Osteocyte (in vitro differentiated cells): ENCODE measurements around the gene TIMM23B. TPM values are rescaled to one million over a fixed set of nuclear protein-coding genes. Genes with fewer than 3 reads are reported as not detected.
"Not testable (repeated sequence)": the region's sequence is repeated elsewhere in the genome, so short reads cannot be mapped to it uniquely, and the experiment has no call there.

ENCODE experiments used
- DNase-seq: peaks from one replicate; pipeline ENCODE4 v3.0.0; 2021; ENCODE audit warnings: mixed read lengths; ENCODE audit not compliant: unreplicated experiment; ENCODE audit errors: extremely low spot score
- H3K27ac Mint-ChIP-seq: one replicate; pipeline ENCODE4 v1.8.0; 2021; ENCODE audit warnings: mild to moderate bottlenecking, mixed read lengths; ENCODE audit not compliant: unreplicated experiment
- H3K27me3 Mint-ChIP-seq: one replicate; pipeline ENCODE4 v1.8.0; 2021; ENCODE audit warnings: mixed read lengths; ENCODE audit not compliant: unreplicated experiment
- H3K36me3 Mint-ChIP-seq: one replicate; pipeline ENCODE4 v1.8.0; 2021; ENCODE audit warnings: mixed read lengths; ENCODE audit not compliant: unreplicated experiment
- H3K4me1 Mint-ChIP-seq: one replicate; pipeline ENCODE4 v1.8.0; 2021; ENCODE audit warnings: mixed read lengths; ENCODE audit not compliant: unreplicated experiment
- H3K4me3 Mint-ChIP-seq: one replicate; pipeline ENCODE4 v1.8.0; 2021; ENCODE audit warnings: mild to moderate bottlenecking, moderate library complexity, mixed read lengths; ENCODE audit not compliant: unreplicated experiment
- H3K9me3 Mint-ChIP-seq: one replicate; pipeline ENCODE4 v1.8.0; 2021; ENCODE audit warnings: mixed read lengths; ENCODE audit not compliant: unreplicated experiment
- total RNA-seq: library from RNA; stranded (reverse); gene quantifications from 2 replicates; pipeline ENCODE4 v1.2.1, GENCODE V29; 2021

The TIMM23B gene
- total RNA-seq, 1 donor from 2014 or later = 21.3 TPM

DNA sequence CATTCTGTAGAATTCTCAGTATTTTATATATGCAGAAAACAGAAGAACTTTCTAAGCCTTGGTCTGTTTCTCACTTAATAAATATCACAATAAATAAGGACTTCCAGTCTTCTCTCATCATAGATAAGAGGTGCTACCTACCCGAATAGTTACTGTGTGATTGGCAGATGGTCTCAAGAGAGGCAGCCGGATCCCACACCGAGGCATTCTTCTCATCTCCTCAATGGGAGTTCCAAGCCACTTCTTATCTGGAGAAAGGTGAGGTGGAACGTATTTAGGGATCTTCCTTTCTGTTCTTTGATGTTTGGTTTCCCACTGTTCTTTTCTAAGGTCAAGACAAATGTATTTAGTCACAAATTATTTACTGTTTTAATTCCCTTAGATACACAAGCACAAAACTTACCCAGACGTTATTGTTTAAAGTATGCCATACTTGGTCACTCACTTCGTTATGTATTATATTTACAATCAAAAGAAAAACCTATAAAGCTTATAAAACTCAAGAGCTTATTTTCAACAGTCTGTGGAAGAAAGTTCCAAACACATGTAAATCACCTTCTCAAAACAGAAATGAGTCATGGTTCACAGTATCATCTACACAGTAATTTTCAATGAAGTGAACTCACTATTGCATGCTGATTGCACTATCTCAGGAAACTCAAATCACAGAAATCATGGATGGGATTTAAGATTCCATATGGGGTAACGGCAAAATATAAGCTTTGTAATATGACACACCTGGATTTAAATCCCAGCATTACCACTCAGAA lies 9.7 kb upstream of the TIMM23B start:
- not testable (repeated sequence) for H3K27ac Mint-ChIP-seq, H3K4me3 Mint-ChIP-seq, DNase-seq, H3K9me3 Mint-ChIP-seq, H3K4me1 Mint-ChIP-seq, H3K36me3 Mint-ChIP-seq, H3K27me3 Mint-ChIP-seq

DNA sequence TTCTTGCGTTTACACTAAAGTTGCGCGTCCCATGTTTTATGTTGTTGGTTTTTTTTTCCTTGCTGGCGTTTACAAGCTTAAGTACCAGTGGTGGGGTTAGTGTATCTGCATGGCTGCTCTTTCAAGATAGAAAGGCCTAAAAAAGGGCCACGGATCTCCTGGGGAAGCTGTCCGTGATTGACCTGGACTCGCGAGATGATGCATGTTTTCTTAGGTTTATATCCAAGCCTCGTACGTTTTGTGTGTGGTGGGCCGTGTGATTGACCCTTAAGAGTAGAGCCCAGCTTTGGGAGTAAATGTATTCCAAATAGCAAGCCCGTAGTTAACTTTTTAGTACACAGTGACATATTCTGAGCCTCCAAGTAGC lies 469 bp downstream of the TIMM23B start:
- peak overlapping the region; percentile 94 for H3K27ac Mint-ChIP-seq
- H3K9me3 Mint-ChIP-seq, H3K27me3 Mint-ChIP-seq, DNase-seq, H3K36me3 Mint-ChIP-seq: not testable (repeated sequence)
- H3K4me3 Mint-ChIP-seq = peak overlapping the region; percentile 99
- H3K4me1 Mint-ChIP-seq = peaks cover 30% of the 10 kb centered on the region

DNA sequence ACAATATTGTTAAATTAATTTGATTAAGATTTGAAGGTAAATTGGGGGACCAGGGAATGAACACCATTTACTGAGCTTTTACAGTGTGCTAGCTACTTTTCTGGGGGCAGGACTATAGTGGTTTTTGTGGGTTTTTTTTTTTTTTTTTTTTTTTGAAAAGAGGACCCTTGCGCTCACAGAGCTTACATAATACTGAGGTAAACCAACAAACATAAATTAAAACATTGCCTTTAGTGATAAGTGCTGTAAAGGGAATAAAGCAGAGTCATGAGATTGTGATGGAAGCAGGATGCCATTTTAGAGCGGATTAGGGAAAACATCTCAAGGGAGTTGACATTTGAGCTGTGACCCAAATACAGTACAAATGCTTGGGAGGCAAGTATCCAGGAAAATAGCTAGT lies 1.8 kb downstream of the TIMM23B start:
- not testable (repeated sequence) for H3K36me3 Mint-ChIP-seq, DNase-seq, H3K9me3 Mint-ChIP-seq, H3K27me3 Mint-ChIP-seq, H3K27ac Mint-ChIP-seq, H3K4me3 Mint-ChIP-seq
- peaks cover 30% of the 10 kb centered on the region for H3K4me1 Mint-ChIP-seq

DNA sequence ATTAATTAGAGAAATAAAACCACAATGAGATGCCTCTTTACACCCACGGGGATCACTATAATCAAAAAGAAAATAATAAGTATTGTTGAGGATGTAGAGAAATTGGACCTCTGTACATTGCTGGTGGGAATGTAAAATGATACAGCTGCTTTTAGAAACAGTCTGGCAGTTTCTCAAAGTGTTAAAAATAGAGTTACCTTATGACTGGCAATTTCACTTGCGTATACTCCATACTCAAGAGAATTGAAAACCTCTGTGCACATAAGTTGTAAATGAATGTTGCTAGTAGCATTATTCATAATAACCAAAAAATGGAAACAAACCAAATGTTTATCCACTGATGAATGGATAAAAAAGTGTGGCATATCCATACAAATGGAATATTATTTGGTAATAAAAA lies 6.3 kb downstream of the TIMM23B start:
- not testable (repeated sequence) for H3K4me1 Mint-ChIP-seq, DNase-seq, H3K27me3 Mint-ChIP-seq, H3K4me3 Mint-ChIP-seq, H3K27ac Mint-ChIP-seq, H3K36me3 Mint-ChIP-seq, H3K9me3 Mint-ChIP-seq

DNA sequence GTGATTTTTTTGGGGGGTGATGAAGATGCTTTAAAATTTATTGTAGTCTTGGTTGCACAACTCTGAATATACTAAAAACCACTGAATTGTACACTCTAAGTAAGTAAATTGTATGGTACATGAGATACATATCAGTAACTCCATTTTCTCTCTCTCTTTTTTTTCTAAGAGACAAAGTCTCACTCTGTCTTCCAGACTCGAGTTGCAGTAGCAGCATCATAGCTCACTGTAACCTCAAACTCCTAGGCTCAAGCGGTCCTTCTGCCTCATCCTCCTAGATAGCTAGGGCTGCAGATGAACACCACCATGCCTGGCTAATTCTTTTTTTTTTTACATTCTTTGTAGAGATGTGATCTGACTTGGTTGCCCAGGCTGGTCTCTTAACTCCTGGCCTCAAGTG lies 6.9 kb downstream of the TIMM23B start:
- not testable (repeated sequence) for H3K36me3 Mint-ChIP-seq, H3K9me3 Mint-ChIP-seq, H3K4me3 Mint-ChIP-seq, H3K27me3 Mint-ChIP-seq, DNase-seq, H3K27ac Mint-ChIP-seq, H3K4me1 Mint-ChIP-seq

DNA sequence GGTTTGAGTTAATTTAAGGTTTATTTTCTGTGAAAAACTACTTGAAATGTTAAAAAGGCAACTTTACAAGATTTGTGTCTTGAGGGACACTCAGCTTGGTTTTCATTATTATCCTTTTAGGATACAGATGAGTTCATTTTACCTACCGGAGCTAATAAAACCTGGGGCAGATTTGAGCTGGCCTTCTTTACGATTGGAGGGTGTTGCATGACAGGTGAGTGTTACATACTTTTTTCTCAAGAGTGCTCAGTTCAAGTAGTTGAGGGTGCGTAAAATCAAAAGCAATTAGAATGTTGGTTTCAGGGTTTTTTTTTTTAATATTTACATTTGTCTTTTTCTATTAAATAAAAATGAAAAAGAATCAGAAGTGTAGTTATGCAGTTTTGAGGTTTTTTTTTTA lies 10.2 kb downstream of the TIMM23B start:
- H3K27me3 Mint-ChIP-seq, H3K4me3 Mint-ChIP-seq, H3K9me3 Mint-ChIP-seq, H3K4me1 Mint-ChIP-seq, DNase-seq, H3K27ac Mint-ChIP-seq: not testable (repeated sequence)
- peaks cover 17% of the 10 kb centered on the region for H3K36me3 Mint-ChIP-seq

DNA sequence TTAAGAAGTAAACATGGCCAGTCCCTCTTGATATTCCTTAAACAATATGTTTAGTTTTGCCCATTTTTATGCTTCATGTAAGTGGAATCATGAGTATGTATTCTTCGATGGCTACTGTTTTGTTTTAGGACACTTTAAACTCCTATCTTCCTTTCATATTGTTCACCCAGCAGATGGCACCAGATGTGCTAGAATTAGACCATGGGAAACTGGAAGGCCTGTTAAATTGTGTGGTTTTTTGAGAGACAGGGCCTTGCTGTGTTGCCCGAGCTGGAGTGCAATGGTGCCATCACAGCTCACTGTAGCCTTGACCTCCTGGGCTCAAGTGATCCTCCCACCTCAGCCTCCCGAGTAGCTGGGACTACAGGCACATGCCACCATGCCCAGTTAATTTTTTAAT lies 11.3 kb downstream of the TIMM23B start:
- not testable (repeated sequence) for H3K4me1 Mint-ChIP-seq, H3K27me3 Mint-ChIP-seq, DNase-seq, H3K4me3 Mint-ChIP-seq, H3K27ac Mint-ChIP-seq, H3K9me3 Mint-ChIP-seq
- peaks cover 15% of the 10 kb centered on the region for H3K36me3 Mint-ChIP-seq

DNA sequence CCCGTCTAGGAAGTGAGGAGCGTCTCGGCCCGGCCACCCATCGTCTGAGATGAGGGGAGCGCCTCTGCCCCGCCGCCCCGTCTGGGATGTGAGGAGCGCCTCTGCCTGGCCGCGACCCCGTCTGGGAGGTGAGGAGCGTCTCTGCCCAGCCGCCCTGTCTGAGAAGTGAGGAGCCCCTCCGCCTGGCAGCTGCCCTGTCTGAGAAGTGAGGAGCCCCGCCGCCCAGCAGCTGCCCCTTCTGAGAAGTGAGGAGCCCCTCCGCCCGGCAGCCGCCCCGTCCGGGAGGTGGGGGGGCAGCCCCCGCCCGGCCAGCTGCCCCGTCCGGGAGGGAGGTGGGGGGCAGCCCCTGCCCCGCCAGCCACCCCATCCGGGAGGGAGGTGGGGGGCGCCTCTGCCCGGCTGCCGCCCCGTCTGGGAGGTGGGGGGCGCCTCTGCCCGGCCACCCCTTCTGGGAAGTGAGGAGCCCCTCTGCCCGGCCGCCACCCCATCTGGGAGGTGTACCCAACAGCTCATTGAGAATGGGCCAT lies 28.5 kb downstream of the TIMM23B start:
- not testable (repeated sequence) for H3K27me3 Mint-ChIP-seq, H3K4me3 Mint-ChIP-seq, DNase-seq, H3K4me1 Mint-ChIP-seq, H3K36me3 Mint-ChIP-seq, H3K27ac Mint-ChIP-seq, H3K9me3 Mint-ChIP-seq

DNA sequence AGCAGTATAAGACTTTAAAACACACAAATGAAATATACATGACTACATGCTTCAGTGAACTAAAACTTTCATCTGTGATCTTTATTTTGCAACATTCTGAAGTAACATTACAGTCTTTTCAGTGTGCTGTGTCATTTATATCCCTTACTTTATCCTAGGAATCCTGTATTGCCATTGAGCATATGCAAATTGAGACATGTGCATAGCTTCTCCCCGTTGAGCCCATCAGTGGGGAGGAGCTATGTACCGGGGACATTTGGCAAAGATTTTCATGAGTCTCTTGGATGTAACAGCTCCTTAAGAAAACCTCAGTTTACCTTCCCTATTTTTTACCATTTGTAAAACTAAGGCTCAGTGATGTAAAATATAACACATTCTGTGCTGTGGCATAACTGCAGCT lies 29.6 kb downstream of the TIMM23B start:
- H3K4me3 Mint-ChIP-seq, DNase-seq, H3K27ac Mint-ChIP-seq, H3K4me1 Mint-ChIP-seq, H3K27me3 Mint-ChIP-seq, H3K9me3 Mint-ChIP-seq, H3K36me3 Mint-ChIP-seq: not testable (repeated sequence)

DNA sequence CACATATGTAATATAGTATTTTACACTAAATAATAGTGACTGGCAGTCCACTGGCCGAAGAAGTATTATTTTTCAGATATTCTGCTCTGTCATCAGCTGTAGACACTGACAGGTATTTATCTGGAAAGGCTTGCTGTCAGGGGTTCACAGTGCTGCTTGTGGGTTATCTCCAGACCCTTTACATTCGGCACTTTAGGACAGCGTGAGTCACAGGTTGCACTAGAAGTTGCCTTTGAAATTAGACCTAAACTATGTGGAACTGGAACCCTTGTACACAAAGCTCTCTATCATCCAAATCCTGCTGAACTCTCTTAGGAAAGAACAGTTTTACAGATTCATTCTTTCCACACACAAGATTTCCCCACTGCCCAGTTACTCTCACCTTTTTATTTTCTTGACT lies 30.2 kb downstream of the TIMM23B start:
- H3K4me3 Mint-ChIP-seq, H3K4me1 Mint-ChIP-seq, H3K36me3 Mint-ChIP-seq, H3K27me3 Mint-ChIP-seq, H3K27ac Mint-ChIP-seq, DNase-seq, H3K9me3 Mint-ChIP-seq: not testable (repeated sequence)

DNA sequence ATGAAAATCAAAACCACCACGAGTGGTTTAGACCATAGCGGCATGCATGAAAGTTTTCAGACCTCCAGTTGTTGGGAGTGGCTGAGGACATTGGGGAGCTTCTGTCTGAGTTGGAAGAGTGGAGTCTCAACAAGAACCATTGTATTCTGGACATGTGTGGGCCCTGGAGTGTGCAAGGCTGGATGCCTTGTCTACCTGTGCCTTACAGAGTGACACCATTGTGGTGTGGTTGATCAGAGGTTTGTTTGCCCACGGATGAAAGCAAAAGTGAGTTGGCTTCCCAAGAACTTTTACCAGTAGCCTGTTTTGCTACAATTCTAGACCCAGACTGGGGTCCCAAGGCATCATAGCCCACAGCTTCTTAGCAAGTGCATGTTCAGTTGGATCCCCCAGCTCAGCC lies 35.9 kb downstream of the TIMM23B start:
- H3K36me3 Mint-ChIP-seq, H3K9me3 Mint-ChIP-seq, H3K4me1 Mint-ChIP-seq, H3K4me3 Mint-ChIP-seq, DNase-seq, H3K27me3 Mint-ChIP-seq, H3K27ac Mint-ChIP-seq: not testable (repeated sequence)

DNA sequence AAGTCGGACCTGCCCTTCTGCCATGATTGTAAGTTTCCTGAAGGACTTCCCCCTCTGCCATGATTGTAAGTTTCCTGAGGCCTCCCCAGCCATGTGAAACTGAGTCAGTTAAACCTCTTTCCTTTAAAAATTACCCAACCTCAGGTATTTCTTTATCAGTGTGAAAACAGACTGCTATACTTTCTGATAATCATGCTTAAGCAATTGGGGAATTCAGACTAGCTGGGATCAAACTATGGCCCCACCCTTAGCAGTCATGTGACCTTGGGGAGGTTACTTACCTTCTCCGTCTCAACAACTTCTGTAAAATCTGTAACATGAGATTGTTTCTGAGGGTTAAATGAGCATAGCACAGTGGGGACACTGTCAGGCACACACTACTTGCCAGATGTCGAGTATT lies 45.4 kb downstream of the TIMM23B start:
- DNase-seq, H3K9me3 Mint-ChIP-seq, H3K36me3 Mint-ChIP-seq, H3K4me3 Mint-ChIP-seq, H3K4me1 Mint-ChIP-seq, H3K27me3 Mint-ChIP-seq, H3K27ac Mint-ChIP-seq: not testable (repeated sequence)
